Rectal smooth muscle tissue (tissue), 1 donor: ENCODE data around the gene LRP1B.

Source experiments
- H3K27ac ChIP-seq: one replicate; pipeline ENCODE4 v1.7.0; 2013; ENCODE audit warnings: low read depth, low read length, inconsistent platforms
- H3K27me3 ChIP-seq: one replicate; pipeline ENCODE4 v1.7.0; 2013; ENCODE audit warnings: low read length; ENCODE audit not compliant: control insufficient read depth, insufficient read depth
- H3K36me3 ChIP-seq: one replicate; pipeline ENCODE4 v1.7.0; 2013; ENCODE audit warnings: low read length; ENCODE audit not compliant: control insufficient read depth, insufficient read depth
- H3K4me1 ChIP-seq: one replicate; pipeline ENCODE4 v1.7.0; 2013; ENCODE audit warnings: low read length; ENCODE audit not compliant: control insufficient read depth, insufficient read depth
- H3K4me3 ChIP-seq: one replicate; pipeline ENCODE4 v1.7.0; 2013; ENCODE audit warnings: low read length
- H3K9ac ChIP-seq: one replicate; pipeline ENCODE4 v1.7.0; 2013; ENCODE audit warnings: low read length

LRP1B gene

DNA sequence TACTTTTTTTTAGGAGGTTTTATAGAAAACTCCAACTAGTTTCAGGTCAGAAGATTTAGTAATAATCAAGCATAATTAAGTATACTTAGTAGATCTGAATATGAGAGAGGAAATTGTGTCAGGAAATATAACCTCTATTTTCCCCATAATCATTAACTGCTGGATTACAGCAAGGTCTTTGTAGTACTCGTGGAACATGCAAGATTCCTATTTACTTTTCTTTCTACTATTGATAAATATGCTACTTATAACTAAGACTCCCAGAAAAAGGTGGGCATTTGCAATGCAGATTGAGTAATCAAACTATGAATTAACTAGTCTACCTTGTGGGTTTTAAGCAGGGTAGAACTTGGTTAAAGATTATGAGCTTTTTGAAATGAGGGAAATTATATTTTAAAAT, 570.1 kb downstream of the LRP1B start:
- no peak overlapping the region for H3K27ac ChIP-seq
- no peaks in the 10 kb centered on the region for H3K27me3 ChIP-seq
- H3K4me1 ChIP-seq, result no peaks in the 10 kb centered on the region
- no peaks in the 10 kb centered on the region for H3K36me3 ChIP-seq
- no peak overlapping the region for H3K9ac ChIP-seq
- H3K4me3 ChIP-seq, result no peak overlapping the region

DNA sequence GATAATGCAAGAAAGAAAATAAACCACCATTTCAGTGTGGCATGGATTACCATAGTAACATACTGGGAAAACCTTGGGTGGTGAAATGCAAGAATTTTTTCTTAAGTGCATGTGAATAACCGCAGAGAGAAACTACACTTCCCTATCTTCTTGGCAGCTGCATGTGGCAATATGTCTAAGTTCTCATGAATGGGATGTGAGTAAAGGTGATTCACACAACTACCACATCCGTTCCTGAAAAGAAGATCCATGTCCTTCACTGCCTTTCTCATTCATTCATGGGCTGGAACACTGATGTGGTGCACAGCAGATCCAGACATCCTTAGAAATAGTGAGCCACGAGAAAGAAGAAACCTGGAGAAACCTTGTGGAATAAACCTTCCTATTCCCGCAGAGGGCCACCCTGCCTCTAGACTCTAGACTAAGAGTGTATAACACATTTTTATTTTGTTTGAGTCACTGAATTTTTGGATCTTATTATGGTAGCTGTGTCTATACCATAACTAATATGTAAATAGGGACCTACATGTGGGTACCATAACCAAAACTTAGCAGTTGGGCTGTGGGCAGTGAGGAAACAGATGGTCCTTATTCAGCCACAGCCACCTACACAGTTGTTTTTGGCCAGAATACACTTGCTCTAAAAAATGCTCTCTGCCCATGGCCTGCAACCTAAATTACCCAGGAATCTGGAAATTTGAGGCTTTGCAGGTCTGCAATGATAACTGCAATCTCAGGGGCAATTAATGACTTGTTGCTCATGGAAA, 573.3 kb downstream of the LRP1B start:
- H3K9ac ChIP-seq, result no peak overlapping the region

DNA sequence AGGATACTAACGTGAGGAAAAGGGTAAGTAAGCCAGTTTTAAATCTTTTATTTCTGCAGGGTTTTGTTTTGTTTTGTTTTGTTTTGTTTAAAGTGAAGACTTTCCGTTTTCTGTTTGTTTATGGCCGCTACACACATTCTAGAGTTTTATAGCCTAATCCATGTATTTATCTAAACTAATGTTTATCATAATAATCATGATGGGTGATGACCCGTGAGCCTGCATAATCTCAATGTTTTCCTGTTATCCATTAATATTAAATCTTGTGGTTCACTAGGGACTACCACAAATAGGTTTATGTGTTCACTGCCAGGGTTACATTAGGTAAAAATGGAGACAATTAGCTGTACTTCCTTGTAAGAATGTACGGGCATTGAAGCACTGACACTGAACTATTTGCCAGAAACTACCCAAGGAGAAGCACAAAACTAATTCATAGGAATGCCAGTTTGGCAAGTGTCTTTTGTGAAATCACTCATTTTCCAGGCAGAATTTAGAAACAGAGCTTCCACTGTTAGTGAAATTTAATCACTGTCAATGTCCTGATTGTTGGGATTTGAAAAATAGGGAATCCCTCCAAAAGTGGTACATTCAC, 574.8 kb downstream of the LRP1B start:
- H3K4me1 ChIP-seq, result no peaks in the 10 kb centered on the region
- no peaks in the 10 kb centered on the region for H3K27me3 ChIP-seq
- no peak overlapping the region for H3K9ac ChIP-seq
- no peak overlapping the region for H3K27ac ChIP-seq
- H3K4me3 ChIP-seq, result no peak overlapping the region
- H3K36me3 ChIP-seq, result no peaks in the 10 kb centered on the region

More for the DNA sequence above, 573.3 kb downstream of the LRP1B start:
- no peaks in the 10 kb centered on the region for H3K36me3 ChIP-seq
- H3K27me3 ChIP-seq, result no peaks in the 10 kb centered on the region
- no peak overlapping the region for H3K4me3 ChIP-seq
- H3K27ac ChIP-seq, result no peak overlapping the region
- H3K4me1 ChIP-seq, result no peaks in the 10 kb centered on the region

DNA sequence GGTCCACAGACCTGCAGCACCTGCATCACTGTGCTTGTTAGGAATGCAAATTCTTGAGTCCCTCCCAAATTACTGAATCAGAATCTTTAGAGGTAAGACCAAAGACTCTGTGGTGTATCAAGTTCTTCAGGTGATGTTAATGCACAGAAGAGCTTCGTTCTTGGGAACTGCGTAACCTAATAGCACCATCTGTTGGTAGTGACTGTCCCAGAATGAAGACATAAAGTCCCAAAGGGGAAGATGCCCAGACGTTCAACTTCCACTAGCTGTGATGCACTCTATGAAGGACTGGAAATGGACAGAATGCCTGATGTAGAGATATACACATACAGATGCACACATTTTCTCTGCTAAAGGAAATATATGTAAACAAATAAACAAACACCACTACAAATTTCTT, 576.0 kb downstream of the LRP1B start:
- H3K27me3 ChIP-seq, result no peaks in the 10 kb centered on the region
- no peak overlapping the region for H3K27ac ChIP-seq
- no peaks in the 10 kb centered on the region for H3K4me1 ChIP-seq
- H3K36me3 ChIP-seq, result no peaks in the 10 kb centered on the region
- no peak overlapping the region for H3K4me3 ChIP-seq
- H3K9ac ChIP-seq, result no peak overlapping the region

DNA sequence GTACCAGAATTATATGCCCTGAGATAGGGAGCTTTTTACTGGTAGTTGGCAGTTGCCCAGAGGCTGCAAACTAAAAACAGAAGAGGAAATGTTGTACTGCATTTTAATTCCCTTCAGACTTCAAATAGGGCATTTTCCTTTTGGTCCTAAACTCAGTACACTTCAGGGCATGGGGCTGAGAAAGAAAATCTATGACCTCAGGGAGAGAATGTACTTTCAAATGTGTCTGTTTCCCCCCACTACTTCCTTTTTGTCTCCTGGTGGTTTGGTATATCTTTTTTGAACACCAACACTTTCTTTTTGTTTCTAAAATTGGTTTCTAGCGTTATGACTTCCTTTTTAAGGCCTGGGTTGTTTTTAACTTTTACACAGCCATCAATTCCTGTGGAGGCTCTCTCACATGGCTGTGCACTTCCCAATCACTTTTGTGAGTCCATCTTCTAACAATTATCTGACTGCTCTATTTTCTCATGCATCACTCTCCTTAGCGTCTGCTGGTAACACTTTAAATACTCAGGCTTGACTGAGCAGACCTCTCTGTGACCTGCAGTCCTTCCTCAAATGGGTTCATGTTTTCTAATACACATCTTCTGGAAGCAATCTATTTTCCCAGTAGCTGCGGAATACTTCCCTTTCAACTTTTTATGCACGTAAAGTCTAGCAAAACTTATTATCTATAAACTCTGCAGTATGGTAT, 596.0 kb downstream of the LRP1B start:
- no peaks in the 10 kb centered on the region for H3K36me3 ChIP-seq
- no peak overlapping the region for H3K4me3 ChIP-seq
- no peaks in the 10 kb centered on the region for H3K27me3 ChIP-seq
- H3K4me1 ChIP-seq, result no peaks in the 10 kb centered on the region
- H3K27ac ChIP-seq, result no peak overlapping the region
- H3K9ac ChIP-seq, result no peak overlapping the region

DNA sequence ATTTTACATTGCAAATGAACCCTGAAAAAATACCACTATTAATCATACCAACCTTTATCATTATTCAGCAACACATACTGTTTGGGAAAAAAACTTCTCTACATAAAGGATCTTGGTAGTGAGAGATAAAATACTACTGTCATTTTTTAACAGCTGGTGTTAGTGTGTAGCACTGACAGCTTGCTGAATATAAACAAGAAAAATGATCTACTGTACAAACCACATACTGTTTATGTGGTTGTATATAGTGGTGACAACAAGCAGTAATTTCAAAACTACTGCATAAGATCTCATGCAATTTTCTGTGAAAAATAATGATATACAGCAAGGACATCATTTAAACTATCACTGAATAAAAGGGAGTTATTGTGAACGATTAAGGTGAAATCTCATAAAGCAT, 601.2 kb downstream of the LRP1B start:
- Histone ChIP-seq H3K9ac (no peak overlapping the region), H3K36me3 (no peaks in the 10 kb centered on the region), H3K4me1 (no peaks in the 10 kb centered on the region), H3K27me3 (no peaks in the 10 kb centered on the region), H3K27ac (no peak overlapping the region), H3K4me3 (no peak overlapping the region)

DNA sequence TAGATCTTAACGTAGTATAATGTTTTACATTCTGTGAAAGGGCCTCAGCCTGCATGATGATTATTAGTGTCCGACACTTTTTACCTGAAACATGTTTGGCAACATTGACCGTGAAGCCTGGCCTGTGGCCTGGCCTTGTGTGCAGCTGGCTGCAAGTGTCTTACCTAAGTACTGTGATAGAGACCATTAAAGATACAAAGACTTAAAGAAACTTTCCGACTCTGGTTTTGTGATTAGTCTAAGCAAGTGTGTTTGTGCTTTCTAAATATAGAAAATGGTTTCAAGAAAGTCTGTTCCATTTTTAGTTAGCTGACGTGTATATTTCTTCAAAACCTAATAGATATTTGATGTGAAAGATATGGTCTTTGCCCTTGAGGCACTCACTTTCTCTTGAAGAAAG, 601.8 kb downstream of the LRP1B start:
- Histone ChIP-seq H3K4me3 (no peak overlapping the region), H3K36me3 (no peaks in the 10 kb centered on the region), H3K9ac (no peak overlapping the region), H3K27me3 (no peaks in the 10 kb centered on the region), H3K4me1 (no peaks in the 10 kb centered on the region), H3K27ac (no peak overlapping the region)

DNA sequence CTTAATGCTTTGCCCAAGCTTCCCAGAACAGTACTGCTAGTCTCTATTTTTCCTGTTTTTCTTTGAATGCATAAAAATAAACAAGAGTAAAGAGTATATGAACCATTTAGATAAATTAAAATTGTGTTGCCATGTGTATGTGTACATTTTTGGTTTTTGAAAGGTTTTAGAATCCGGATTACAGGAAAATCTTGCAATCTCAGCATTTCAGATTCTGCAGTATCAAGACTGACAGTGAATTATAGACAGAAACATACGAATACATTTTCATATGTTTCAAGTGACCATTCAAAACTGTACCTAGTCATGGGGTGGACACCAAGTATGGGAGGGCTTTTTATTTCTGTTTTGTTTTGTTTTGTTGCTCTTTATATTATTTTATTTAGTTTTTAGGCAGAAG, 604.1 kb downstream of the LRP1B start:
- Histone ChIP-seq H3K27ac (no peak overlapping the region), H3K36me3 (no peaks in the 10 kb centered on the region), H3K4me3 (no peak overlapping the region), H3K4me1 (no peaks in the 10 kb centered on the region), H3K27me3 (no peaks in the 10 kb centered on the region), H3K9ac (no peak overlapping the region)

DNA sequence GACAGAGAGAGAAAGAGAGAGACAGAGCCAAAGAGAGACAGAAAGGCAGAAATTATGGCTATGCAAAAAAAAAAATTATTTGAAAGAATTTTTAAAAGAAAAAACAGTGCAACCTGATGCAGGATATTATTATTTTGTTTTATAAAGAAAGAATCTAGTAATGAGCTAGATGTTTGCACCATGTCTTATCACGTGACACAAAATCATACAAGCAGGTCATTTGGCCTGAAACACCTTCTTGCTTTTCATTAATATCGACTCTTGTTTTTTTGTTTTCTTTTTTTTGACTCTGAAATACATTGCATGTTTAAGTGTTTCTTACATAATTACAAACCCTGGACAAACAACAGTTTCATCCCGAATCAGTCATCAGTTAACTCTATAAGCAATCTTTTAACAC, 606.0 kb downstream of the LRP1B start:
- H3K4me1 ChIP-seq, result no peaks in the 10 kb centered on the region
- H3K27ac ChIP-seq, result no peak overlapping the region
- H3K9ac ChIP-seq, result no peak overlapping the region
- H3K4me3 ChIP-seq, result no peak overlapping the region
- no peaks in the 10 kb centered on the region for H3K36me3 ChIP-seq
- H3K27me3 ChIP-seq, result no peaks in the 10 kb centered on the region

DNA sequence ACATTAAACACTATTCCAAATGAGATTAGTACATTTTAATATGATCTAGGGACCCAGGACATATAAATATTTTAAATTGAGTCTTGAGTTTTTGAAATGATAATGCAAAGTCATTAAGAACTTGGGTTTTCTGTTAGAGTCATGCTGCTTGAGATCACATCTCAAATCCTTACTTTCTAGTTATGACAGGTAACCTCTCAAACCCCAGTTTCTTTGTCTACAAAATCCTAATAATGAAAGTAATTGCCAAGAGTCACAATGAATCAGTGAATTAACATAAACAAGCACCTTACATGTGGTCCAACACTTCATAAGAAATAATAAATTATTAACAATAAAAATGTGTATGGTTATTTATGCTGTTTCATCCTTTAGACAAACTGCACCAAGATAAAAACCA, 607.6 kb downstream of the LRP1B start:
- H3K27ac ChIP-seq, result no peak overlapping the region
- H3K4me1 ChIP-seq, result no peaks in the 10 kb centered on the region
- no peak overlapping the region for H3K9ac ChIP-seq
- H3K36me3 ChIP-seq, result no peaks in the 10 kb centered on the region
- H3K4me3 ChIP-seq, result no peak overlapping the region
- no peaks in the 10 kb centered on the region for H3K27me3 ChIP-seq

DNA sequence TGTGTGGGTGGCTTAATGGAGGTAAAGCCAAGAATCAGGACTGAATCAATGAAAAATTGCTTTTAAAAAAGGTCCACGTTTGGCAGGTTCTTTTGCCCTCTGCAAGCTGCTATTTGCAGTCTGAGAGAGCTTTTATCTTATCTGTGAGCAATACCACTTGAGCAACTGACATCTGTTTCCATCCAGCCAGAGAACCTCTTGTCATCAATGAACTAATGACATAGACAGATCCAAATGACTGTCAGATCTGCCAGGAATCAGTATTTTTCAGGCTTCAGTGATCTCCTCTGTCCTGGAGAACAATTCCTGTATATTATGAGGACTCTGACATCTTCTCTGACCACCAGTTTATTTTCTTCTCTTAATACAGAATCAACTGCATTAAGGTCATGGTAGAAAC, 608.1 kb downstream of the LRP1B start:
- Histone ChIP-seq H3K4me3 (no peak overlapping the region), H3K36me3 (no peaks in the 10 kb centered on the region)

DNA sequence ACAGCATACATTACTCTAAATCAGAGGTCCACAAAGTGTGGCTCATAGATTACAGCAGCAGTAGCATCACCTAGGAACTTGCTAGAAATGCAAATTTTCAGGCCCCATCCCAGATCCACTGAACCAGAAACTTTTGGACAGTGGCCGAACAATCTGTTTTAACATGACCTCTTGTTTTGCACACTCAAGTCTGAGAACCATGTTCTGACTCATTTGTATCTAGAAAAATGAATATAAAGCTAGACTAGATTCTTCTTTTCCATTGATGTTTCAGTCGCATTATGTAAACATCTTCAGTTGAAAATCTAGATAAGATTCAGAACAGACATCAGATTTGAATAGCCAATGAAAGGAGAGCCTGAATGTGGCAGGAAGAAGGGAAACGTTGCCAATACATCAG, 608.8 kb downstream of the LRP1B start:
- H3K4me3 ChIP-seq, result no peak overlapping the region
- no peak overlapping the region for H3K27ac ChIP-seq
- H3K4me1 ChIP-seq, result no peaks in the 10 kb centered on the region
- no peaks in the 10 kb centered on the region for H3K36me3 ChIP-seq
- H3K9ac ChIP-seq, result no peak overlapping the region
- H3K27me3 ChIP-seq, result no peaks in the 10 kb centered on the region

More for the DNA sequence above, 608.1 kb downstream of the LRP1B start:
- no peak overlapping the region for H3K27ac ChIP-seq
- H3K4me1 ChIP-seq, result no peaks in the 10 kb centered on the region
- H3K27me3 ChIP-seq, result no peaks in the 10 kb centered on the region
- H3K9ac ChIP-seq, result no peak overlapping the region
